Thyroid gland (tissue), 4 donors: ENCODE measurements around the gene PNMA8C. TPM values are rescaled to one million over a fixed set of nuclear protein-coding genes. Genes with fewer than 3 reads are reported as not detected.

Experiments
- DNase-seq, 2 donors: peaks; one replicate each; pipeline ENCODE4 v3.0.0-alpha.2; 2019
- H3K27ac ChIP-seq, 3 donors: fragments of 200-600 bp; sonication (generic); 1 replicate in 2 of 3; 2 replicates in 1 of 3; pipeline ENCODE4 v1.5.1; 2016 to 2019; ENCODE audit warnings: mild to moderate bottlenecking in 1 of 3, moderate library complexity in 1 of 3
- H3K27me3 ChIP-seq: fragments of 200-600 bp; sonication (generic); one replicate; pipeline ENCODE4 v1.5.1; 2019
- H3K36me3 ChIP-seq, 2 donors: fragments of 200-600 bp; sonication (generic); one replicate each; pipeline ENCODE4 v1.5.1; 2016 to 2019
- H3K4me1 ChIP-seq, 2 donors: fragments of 200-600 bp; sonication (generic); one replicate each; pipeline ENCODE4 v1.5.1; 2017 to 2019
- H3K4me3 ChIP-seq, 3 donors: fragments of 200-600 bp; sonication (generic); replicated peaks in 1 of 3; 1 replicate in 2 of 3; 2 replicates in 1 of 3; pipeline ENCODE4 v1.5.1; 2016; ENCODE audit warnings: mild to moderate bottlenecking in 1 of 3
- H3K9me3 ChIP-seq: fragments of 200-600 bp; sonication (generic); one replicate; pipeline ENCODE4 v1.5.1; 2017
- CTCF ChIP-seq, 6 experiments: fragments of 200-600 bp in 3 of 6; fragments of 450-650 bp in 3 of 6; sonication (generic) in 3 of 6; IDR thresholded peaks; one replicate each; pipeline ENCODE4 v1.5.1; 2016 to 2019; ENCODE audit warnings: antibody characterized with exemption in 6 of 6, mild to moderate bottlenecking in 2 of 6, inconsistent platforms in 1 of 6, moderate library complexity in 1 of 6
- POLR2A ChIP-seq, 2 donors: fragments of 450-650 bp; IDR thresholded peaks; one replicate each; pipeline ENCODE4 v1.6.1; 2017; ENCODE audit warnings: antibody characterized with exemption in 2 of 2, mild to moderate bottlenecking in 2 of 2, moderate library complexity in 1 of 2
- WGBS, 2 donors: methylation state at CpG; one replicate each; pipeline ENCODE4 v1.1.5; 2017; 5-methylcytosine and 5-hydroxymethylcytosine counted together
- intact Hi-C: fragments of 100-400 bp; cut with DNase I; formaldehyde crosslinking; loops from one replicate; pipeline ENCODE4 v1.15.1; 2023
- total RNA-seq, 4 donors: library from RNA; depleted of rRNA; stranded (reverse); fragments of >200 nt; gene quantifications; one replicate each; pipeline ENCODE4 v1.2.3, GENCODE V29; 2016

Gene PNMA8C
- total RNA-seq, 4 donors from 2014 or later, result 0.11 TPM; not detected in 3

GRCh38 chr19:46450737-46451136 lies 22.0 kb upstream of the PNMA8C start:
- no peak overlapping the region for H3K27ac ChIP-seq
- DNase-seq, result no peak
- intact Hi-C loops, result no loop called here
- whole genome bisulfite sequencing, 2 donors, result 88 to 90% methylated on average over 5 of the region's 5 CpGs
- H3K9me3 ChIP-seq, result no peaks in the 10 kb centered on the region
- no peak overlapping the region for H3K4me3 ChIP-seq
- H3K27me3 ChIP-seq, result no peaks in the 10 kb centered on the region
- no peaks in the 10 kb centered on the region for H3K4me1 ChIP-seq
- TF ChIP-seq POLR2A (IDR thresholded peaks at IDR 0.05) (no peak), CTCF (IDR thresholded peaks at IDR 0.05) (no peak)
- H3K36me3 ChIP-seq, result no peaks in the 10 kb centered on the region

GRCh38 chr19:46449228-46449627 lies 20.5 kb upstream of the PNMA8C start:
- intact Hi-C loops, result no loop called here
- Histone ChIP-seq H3K27ac (no peak overlapping the region), H3K4me1 (no peaks in the 10 kb centered on the region), H3K9me3 (no peaks in the 10 kb centered on the region), H3K4me3 (no peak overlapping the region), H3K36me3 (no peaks in the 10 kb centered on the region), H3K27me3 (no peaks in the 10 kb centered on the region)
- WGBS, 2 donors, result 66 to 70% methylated on average over 7 of the region's 7 CpGs
- DNase-seq, result no peak
- no peak for TF ChIP-seq CTCF (IDR thresholded peaks at IDR 0.05)
- no peak for TF ChIP-seq POLR2A (IDR thresholded peaks at IDR 0.05)

DNA sequence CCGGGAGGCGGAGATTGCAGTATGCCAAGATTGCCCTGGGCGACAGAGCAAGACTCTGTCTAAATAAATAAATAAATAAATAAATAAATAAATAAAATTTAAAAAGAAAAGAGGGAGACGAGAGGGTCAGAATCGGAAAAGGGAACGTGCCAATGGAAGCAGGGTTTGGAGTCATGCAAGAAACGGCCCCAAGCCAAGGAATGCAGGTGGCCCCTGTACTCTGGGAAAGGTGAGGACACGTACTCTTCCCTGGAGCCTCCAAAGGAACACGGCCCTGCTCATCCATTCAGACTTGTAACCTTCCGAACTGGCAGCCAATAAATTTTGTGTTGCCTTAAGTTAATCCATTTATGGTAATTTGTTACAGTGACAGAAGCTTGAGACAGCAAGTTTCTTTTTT lies 19.9 kb upstream of the PNMA8C start:
- TF ChIP-seq CTCF (IDR thresholded peaks at IDR 0.05) (no peak), POLR2A (IDR thresholded peaks at IDR 0.05) (no peak)
- WGBS, 2 donors, result 87 to 92% methylated on average over 10 of the region's 10 CpGs
- Histone ChIP-seq H3K36me3 (no peaks in the 10 kb centered on the region), H3K27me3 (no peaks in the 10 kb centered on the region), H3K27ac (no peak overlapping the region), H3K4me1 (no peaks in the 10 kb centered on the region), H3K9me3 (no peaks in the 10 kb centered on the region), H3K4me3 (no peak overlapping the region)
- intact Hi-C loops, result no loop called here
- no peak for DNase-seq

- no peak overlapping the region for H3K4me3 ChIP-seq
- H3K27me3 ChIP-seq, result no peaks in the 10 kb centered on the region
- no peak overlapping the region for H3K27ac ChIP-seq
- DNase-seq, result no peak
- intact Hi-C loops, result no loop called here
- peaks cover 5 to 7% of the 10 kb centered on the region in 2 donors for H3K4me1 ChIP-seq
- no peaks in the 10 kb centered on the region for H3K9me3 ChIP-seq
- no peaks in the 10 kb centered on the region for H3K36me3 ChIP-seq
- TF ChIP-seq CTCF (IDR thresholded peaks at IDR 0.05) (no peak), POLR2A (IDR thresholded peaks at IDR 0.05) (no peak)
- WGBS, 2 donors, result 76 to 81% methylated on average over 5 of the region's 5 CpGs
These were observed 19.1 kb upstream of the PNMA8C start for GRCh38 chr19:46447824-46448223.

DNA sequence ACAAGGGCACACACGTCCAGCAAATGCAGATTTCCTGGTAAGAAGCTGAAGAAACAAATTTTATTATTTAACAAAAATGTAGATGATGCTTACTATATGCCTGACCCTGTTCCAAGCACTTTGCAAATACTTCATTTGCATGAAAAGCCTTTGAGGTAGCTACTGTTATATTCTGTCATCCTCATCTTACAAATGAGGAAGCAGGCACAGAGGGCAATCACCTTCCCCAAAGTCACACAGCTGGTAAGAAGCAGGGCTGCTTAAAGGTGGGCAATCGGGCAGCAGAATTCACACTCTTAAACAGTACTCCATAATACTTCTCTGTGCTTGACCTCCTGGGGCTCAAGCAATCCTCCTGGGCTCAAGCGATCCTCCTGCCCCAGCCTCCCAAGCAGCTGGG lies 18.3 kb upstream of the PNMA8C start:
- intact Hi-C loops, result no loop called here
- DNase-seq, result no peak
- WGBS, 2 donors, result 56% methylated on average over 3 of the region's 3 CpGs
- Histone ChIP-seq H3K4me1 (peaks cover 9 to 11% of the 10 kb centered on the region in 2 donors), H3K27ac (no peak overlapping the region), H3K9me3 (no peaks in the 10 kb centered on the region), H3K4me3 (no peak overlapping the region), H3K27me3 (no peaks in the 10 kb centered on the region), H3K36me3 (no peaks in the 10 kb centered on the region)
- TF ChIP-seq POLR2A (IDR thresholded peaks at IDR 0.05) (no peak), CTCF (IDR thresholded peaks at IDR 0.05) (no peak)
